SK-N-SH treated with all-trans-retinoic acid at 6 μM for 48 hours (cell line): ENCODE results near the gene PLPPR2.

Source experiments
- ATAC-seq: fragments of 200-7000 bp; cut with Tn5 transposase; 3 replicates; pipeline ENCODE4 v1.9.1; 2020; ENCODE audit warnings: mild to moderate bottlenecking, moderate library complexity
- ARNTL ChIP-seq: fragments of 450-650 bp; formaldehyde crosslinking; IDR thresholded peaks from 2 replicates; pipeline ENCODE4 v1.5.0; 2020; ENCODE audit warnings: low read depth, mild to moderate bottlenecking, moderate library complexity, borderline replicate concordance
- CSDC2 ChIP-seq: fragments of 250-450 bp; sonication (Bioruptor Pico); IDR thresholded peaks from 2 replicates; pipeline ENCODE4 v1.5.0; 2020; ENCODE audit warnings: mild to moderate bottlenecking, moderate library complexity
- ESRRG ChIP-seq: fragments of 250-450 bp; sonication (Bioruptor Pico); IDR thresholded peaks from 2 replicates; pipeline ENCODE4 v1.6.1; 2021; ENCODE audit warnings: mild to moderate bottlenecking
- GLIS3 ChIP-seq: fragments of 250-450 bp; sonication (Bioruptor Pico); IDR thresholded peaks from 2 replicates; pipeline ENCODE4 v1.5.0; 2020; ENCODE audit warnings: mild to moderate bottlenecking, moderate library complexity
- RARB ChIP-seq: fragments of 250-450 bp; sonication (Bioruptor Pico); IDR thresholded peaks from 2 replicates; pipeline ENCODE4 v1.8.0; 2021; ENCODE audit warnings: mild to moderate bottlenecking, moderate library complexity
- SNAI2 ChIP-seq: fragments of 250-450 bp; sonication (Bioruptor Pico); IDR thresholded peaks from 2 replicates; pipeline ENCODE4 v1.5.0; 2020; ENCODE audit warnings: mild to moderate bottlenecking, moderate library complexity
- TCF4 ChIP-seq: fragments of 250-450 bp; sonication (Bioruptor Pico); IDR thresholded peaks from 2 replicates; pipeline ENCODE4 v1.8.0; 2021; ENCODE audit warnings: mild to moderate bottlenecking, moderate library complexity, borderline replicate concordance
- TOX ChIP-seq: fragments of 250-450 bp; sonication (Bioruptor Pico); IDR thresholded peaks from 2 replicates; pipeline ENCODE4 v1.8.0; 2021; ENCODE audit warnings: mild to moderate bottlenecking, moderate library complexity, borderline replicate concordance
- ZC3H10 ChIP-seq: fragments of 250-450 bp; sonication (Bioruptor Pico); IDR thresholded peaks from 2 replicates; pipeline ENCODE4 v1.5.1; 2021; ENCODE audit warnings: mild to moderate bottlenecking, moderate library complexity
- ZFP30 ChIP-seq: fragments of 450-650 bp; formaldehyde crosslinking; IDR thresholded peaks from 2 replicates; pipeline ENCODE4 v1.5.0; 2022; ENCODE audit warnings: mild to moderate bottlenecking, moderate library complexity
- ZNF8 ChIP-seq: fragments of 450-650 bp; formaldehyde crosslinking; IDR thresholded peaks from 2 replicates; pipeline ENCODE4 v1.5.0; 2020; ENCODE audit warnings: mild to moderate bottlenecking, moderate library complexity
- TF ChIP-seq, protein P1 (sequence below): fragments of 250-450 bp; sonication (Bioruptor Pico); IDR thresholded peaks from 2 replicates; pipeline ENCODE4 v1.5.0; 2020; ENCODE audit warnings: mild to moderate bottlenecking, moderate library complexity
- TF ChIP-seq, protein P2 (sequence below): fragments of 250-450 bp; sonication (Bioruptor Pico); IDR thresholded peaks from 2 replicates; pipeline ENCODE4 v1.8.0; 2020; ENCODE audit warnings: mild to moderate bottlenecking, moderate library complexity, borderline replicate concordance
- TF ChIP-seq, protein P3 (sequence below): fragments of 250-450 bp; sonication (Bioruptor Pico); IDR thresholded peaks from 2 replicates; pipeline ENCODE4 v1.5.1; 2021; ENCODE audit warnings: mild to moderate bottlenecking, moderate library complexity
- TF ChIP-seq, protein P4 (sequence below): fragments of 250-450 bp; sonication (Bioruptor Pico); IDR thresholded peaks from 2 replicates; pipeline ENCODE4 v1.5.1; 2020; ENCODE audit warnings: low read depth, mild to moderate bottlenecking, moderate library complexity
- TF ChIP-seq, protein P5 (sequence below): fragments of 250-450 bp; sonication (Bioruptor Pico); IDR thresholded peaks from 2 replicates; pipeline ENCODE4 v1.8.0; 2021; ENCODE audit warnings: low read depth, mild to moderate bottlenecking, moderate library complexity, borderline replicate concordance

Gene PLPPR2

DNA sequence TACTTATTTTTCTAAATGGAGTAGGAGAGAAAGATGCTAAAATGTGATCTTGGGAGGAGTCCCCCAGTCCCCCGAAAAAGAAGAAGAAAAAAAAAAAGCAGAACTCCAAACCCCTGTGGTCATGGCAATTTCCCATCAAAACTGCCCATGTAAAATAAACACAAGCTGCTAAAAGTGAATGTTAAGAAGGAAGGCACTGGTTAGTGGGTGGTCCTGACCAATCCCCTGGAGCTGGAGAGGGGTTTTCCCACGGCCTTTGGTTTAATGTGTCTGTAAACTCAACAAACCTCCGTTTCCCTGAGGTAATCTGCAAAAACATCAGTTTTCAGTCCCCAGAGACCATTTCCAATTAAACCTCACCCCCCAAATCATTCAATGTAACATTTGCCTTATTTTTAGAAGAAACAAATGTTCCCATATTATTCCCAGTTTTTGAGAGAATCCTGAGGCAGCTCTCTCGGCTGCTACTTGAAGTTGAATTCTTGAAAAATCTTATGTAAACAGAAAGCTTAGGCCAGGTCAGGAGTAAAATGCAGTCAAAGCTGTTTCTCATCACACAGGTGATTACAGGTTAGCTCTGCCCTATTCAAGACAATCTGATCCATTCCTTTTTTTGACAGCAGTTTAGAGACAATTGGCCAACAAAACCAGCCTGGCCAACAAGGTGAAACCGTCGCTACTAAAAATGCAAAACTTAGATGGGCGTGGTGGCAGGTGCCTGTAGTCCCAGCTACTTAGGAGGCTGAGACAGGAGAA lies 32.8 kb upstream of the PLPPR2 start:
- no peak for ATAC-seq
- TF ChIP-seq TCF4 (CRISPR knock-in tag) (no peak), ESRRG (no peak), ZC3H10 (CRISPR knock-in tag) (no peak), GLIS3 (CRISPR knock-in tag) (no peak), SNAI2 (no peak), ZNF8 (no peak), ARNTL (CRISPR knock-in tag) (no peak), CSDC2 (no peak), RARB (CRISPR knock-in tag) (no peak), TOX (CRISPR knock-in tag) (no peak), ZFP30 (CRISPR knock-in tag) (no peak)
- TF ChIP-seq, protein P1, sequence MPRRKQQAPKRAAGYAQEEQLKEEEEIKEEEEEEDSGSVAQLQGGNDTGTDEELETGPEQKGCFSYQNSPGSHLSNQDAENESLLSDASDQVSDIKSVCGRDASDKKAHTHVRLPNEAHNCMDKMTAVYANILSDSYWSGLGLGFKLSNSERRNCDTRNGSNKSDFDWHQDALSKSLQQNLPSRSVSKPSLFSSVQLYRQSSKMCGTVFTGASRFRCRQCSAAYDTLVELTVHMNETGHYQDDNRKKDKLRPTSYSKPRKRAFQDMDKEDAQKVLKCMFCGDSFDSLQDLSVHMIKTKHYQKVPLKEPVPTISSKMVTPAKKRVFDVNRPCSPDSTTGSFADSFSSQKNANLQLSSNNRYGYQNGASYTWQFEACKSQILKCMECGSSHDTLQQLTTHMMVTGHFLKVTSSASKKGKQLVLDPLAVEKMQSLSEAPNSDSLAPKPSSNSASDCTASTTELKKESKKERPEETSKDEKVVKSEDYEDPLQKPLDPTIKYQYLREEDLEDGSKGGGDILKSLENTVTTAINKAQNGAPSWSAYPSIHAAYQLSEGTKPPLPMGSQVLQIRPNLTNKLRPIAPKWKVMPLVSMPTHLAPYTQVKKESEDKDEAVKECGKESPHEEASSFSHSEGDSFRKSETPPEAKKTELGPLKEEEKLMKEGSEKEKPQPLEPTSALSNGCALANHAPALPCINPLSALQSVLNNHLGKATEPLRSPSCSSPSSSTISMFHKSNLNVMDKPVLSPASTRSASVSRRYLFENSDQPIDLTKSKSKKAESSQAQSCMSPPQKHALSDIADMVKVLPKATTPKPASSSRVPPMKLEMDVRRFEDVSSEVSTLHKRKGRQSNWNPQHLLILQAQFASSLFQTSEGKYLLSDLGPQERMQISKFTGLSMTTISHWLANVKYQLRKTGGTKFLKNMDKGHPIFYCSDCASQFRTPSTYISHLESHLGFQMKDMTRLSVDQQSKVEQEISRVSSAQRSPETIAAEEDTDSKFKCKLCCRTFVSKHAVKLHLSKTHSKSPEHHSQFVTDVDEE (CRISPR knock-in tag): no peak
- TF ChIP-seq, protein P2, sequence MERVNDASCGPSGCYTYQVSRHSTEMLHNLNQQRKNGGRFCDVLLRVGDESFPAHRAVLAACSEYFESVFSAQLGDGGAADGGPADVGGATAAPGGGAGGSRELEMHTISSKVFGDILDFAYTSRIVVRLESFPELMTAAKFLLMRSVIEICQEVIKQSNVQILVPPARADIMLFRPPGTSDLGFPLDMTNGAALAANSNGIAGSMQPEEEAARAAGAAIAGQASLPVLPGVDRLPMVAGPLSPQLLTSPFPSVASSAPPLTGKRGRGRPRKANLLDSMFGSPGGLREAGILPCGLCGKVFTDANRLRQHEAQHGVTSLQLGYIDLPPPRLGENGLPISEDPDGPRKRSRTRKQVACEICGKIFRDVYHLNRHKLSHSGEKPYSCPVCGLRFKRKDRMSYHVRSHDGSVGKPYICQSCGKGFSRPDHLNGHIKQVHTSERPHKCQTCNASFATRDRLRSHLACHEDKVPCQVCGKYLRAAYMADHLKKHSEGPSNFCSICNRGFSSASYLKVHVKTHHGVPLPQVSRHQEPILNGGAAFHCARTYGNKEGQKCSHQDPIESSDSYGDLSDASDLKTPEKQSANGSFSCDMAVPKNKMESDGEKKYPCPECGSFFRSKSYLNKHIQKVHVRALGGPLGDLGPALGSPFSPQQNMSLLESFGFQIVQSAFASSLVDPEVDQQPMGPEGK (CRISPR knock-in tag): no peak
- TF ChIP-seq, protein P3, sequence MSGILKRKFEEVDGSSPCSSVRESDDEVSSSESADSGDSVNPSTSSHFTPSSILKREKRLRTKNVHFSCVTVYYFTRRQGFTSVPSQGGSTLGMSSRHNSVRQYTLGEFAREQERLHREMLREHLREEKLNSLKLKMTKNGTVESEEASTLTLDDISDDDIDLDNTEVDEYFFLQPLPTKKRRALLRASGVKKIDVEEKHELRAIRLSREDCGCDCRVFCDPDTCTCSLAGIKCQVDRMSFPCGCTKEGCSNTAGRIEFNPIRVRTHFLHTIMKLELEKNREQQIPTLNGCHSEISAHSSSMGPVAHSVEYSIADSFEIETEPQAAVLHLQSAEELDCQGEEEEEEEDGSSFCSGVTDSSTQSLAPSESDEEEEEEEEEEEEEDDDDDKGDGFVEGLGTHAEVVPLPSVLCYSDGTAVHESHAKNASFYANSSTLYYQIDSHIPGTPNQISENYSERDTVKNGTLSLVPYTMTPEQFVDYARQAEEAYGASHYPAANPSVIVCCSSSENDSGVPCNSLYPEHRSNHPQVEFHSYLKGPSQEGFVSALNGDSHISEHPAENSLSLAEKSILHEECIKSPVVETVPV (CRISPR knock-in tag): no peak
- TF ChIP-seq, protein P4, sequence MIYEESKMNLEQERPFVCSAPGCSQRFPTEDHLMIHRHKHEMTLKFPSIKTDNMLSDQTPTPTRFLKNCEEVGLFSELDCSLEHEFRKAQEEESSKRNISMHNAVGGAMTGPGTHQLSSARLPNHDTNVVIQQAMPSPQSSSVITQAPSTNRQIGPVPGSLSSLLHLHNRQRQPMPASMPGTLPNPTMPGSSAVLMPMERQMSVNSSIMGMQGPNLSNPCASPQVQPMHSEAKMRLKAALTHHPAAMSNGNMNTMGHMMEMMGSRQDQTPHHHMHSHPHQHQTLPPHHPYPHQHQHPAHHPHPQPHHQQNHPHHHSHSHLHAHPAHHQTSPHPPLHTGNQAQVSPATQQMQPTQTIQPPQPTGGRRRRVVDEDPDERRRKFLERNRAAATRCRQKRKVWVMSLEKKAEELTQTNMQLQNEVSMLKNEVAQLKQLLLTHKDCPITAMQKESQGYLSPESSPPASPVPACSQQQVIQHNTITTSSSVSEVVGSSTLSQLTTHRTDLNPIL: no peak
- TF ChIP-seq, protein P5, sequence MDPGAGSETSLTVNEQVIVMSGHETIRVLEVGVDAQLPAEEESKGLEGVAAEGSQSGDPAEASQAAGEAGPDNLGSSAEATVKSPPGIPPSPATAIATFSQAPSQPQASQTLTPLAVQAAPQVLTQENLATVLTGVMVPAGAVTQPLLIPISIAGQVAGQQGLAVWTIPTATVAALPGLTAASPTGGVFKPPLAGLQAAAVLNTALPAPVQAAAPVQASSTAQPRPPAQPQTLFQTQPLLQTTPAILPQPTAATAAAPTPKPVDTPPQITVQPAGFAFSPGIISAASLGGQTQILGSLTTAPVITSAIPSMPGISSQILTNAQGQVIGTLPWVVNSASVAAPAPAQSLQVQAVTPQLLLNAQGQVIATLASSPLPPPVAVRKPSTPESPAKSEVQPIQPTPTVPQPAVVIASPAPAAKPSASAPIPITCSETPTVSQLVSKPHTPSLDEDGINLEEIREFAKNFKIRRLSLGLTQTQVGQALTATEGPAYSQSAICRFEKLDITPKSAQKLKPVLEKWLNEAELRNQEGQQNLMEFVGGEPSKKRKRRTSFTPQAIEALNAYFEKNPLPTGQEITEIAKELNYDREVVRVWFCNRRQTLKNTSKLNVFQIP: no peak

DNA sequence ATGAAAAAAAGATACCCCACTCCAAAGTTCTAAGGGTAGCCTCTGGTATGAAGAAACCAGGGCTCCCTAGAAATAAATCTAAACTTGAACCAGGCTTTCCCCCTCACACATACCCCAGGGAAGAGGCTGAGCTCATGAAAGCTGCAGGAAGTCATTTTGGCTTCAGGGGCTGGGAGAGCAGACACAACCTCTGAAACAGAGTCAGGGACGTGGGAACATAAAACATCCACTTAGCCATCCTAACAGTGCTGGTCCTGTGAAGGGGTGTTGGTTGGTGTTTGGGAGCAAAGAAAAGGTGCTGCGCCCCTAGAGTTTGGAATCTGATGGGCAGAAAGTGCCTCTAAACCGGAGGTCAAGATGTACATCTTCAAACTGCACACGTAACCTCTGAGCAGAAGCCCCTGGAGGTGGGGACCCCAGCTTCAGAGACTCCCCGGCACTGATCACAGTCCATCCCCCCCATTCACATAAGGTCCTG lies 31.6 kb upstream of the PLPPR2 start:
- ATAC-seq: no peak; the same call in 2 of the 3 replicates
- TF ChIP-seq, protein P4: no peak
- TF ChIP-seq, protein P2 (CRISPR knock-in tag): no peak
- no peak for TF ChIP-seq ESRRG
